ENCODE measurements around the gene SSBP3. TPM values are rescaled to one million over a fixed set of nuclear protein-coding genes. Genes with fewer than 3 reads are reported as not detected.
A peak's percentile ranks its signal among the peaks of the same experiment; 100 is the strongest.
"Not testable (repeated sequence)": the region's sequence is repeated elsewhere in the genome, so short reads cannot be mapped to it uniquely, and the experiment has no call there.

SSBP3 gene
- polyA plus RNA-seq, 10 donors: 44.8 to 68.1 (median 51.2) TPM

DNA sequence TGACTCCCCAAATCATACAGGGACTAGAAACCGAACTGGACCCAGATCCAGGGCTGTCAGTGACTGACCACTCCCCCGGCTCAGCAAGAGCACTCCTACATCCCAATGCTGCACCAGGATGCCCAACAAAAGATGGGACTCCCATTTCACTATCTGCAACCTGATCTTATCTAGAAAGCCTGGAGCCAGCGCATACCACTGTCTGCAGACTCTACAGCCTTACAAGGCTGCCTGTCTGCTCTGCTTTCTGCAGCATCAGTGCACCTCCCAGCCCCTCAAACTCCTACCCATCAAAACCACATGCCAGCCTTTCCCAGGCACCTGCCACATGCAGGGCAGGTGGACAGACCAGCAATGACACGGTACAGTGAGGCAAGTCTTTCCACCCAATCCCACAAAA lies 52.2 kb downstream of the SSBP3 start:
- DNase-seq: no peak

DNA sequence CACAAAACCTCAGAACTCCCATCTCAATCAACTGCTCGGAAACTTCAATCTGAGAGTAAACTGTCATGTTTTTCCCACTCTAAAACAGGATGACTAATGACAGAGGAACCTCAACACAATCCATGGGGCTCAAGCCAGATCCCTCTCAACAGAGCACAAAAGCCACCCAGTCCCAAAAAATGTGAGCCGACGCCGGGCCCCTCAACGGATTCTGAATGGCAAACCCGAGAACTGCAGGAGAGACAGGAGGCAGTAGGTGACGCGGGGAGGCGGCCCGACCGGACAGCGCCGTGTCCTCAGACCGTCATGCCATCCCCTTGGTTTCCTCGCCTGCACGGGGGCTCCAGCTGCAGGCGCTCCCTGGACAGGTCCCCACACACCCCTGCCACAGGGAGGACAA lies 53.4 kb downstream of the SSBP3 start:
- no peak for DNase-seq

DNA sequence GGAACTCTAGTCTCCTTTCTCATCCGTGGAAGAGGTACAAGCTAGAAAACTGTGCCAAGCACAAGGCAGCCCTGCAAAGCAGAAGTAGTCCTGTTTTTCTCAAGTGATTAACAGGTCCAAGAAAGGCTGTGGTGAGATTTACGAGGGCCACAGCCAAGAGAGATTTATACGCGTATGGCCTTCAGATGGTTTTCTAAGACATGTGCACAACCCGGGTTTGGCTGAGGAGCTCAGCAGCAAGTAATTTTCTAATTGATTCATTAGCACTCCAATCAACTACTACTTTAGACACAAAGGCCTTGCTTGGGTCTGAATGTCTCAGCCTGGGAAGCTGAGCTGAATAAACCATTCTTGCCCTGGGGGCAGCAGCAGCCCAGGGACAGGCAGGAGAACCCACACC lies 55.8 kb downstream of the SSBP3 start:
- DNase-seq: no peak

DNA sequence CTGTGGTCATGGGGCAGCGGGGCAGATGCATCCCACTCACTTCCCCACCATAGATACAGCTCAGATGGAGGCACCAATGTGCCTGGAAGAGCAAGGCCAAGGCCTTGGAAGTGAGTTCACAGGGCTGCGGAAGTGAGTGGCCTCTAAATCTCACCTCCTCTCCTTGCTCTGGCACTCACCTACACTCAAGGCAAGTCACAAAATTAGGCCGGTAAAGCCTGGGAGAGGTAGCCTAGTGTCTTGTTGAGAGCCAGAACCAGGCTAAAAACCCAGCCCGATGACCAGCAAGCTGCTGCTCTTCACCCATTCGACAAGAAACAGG lies 57.5 kb downstream of the SSBP3 start:
- DNase-seq: no peak

DNA sequence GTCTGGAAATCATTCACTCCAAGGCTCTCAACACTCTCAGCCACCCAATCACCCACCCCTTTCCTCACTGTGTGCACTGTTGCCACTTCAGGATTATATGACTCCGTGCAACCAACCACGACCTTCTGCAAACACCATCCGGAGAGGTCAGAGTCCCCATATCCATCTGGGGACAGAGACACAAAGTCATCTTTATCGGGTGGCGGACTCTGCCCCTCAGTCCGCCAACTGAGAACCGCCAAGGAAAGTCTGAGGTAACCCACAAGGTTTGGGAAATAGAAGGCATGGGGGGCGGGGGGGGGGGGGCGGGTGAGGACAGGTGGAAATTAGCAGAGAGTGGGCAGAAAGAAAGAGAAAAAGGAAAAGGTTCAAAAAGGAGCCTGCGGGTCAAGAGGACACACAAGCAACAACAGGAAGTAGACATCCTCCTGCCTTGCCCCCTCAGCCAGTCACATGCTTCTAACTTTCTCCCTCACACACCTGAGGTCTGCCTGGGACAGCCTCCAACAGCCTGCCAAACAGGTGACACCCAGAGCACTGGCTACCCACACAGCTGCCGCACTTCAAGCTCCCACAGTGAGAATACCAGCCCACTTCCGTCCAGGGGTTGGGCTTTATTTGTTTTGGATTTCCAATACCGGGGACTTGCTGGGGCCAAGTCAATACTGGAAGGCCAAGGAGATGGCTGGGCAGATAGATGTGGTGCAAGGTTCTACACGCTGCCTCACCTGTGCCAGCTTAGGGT lies 58.1 kb downstream of the SSBP3 start:
- DNase-seq: no peak

- DNase-seq: no peak
These were observed 58.8 kb downstream of the SSBP3 start for GRCh38 chr1:54347261-54347954.

GRCh38 chr1:54345548-54345947 lies 60.6 kb downstream of the SSBP3 start:
- DNase-seq: not testable (repeated sequence)

GRCh38 chr1:54345116-54345515 lies 61.1 kb downstream of the SSBP3 start:
- no peak for DNase-seq

DNA sequence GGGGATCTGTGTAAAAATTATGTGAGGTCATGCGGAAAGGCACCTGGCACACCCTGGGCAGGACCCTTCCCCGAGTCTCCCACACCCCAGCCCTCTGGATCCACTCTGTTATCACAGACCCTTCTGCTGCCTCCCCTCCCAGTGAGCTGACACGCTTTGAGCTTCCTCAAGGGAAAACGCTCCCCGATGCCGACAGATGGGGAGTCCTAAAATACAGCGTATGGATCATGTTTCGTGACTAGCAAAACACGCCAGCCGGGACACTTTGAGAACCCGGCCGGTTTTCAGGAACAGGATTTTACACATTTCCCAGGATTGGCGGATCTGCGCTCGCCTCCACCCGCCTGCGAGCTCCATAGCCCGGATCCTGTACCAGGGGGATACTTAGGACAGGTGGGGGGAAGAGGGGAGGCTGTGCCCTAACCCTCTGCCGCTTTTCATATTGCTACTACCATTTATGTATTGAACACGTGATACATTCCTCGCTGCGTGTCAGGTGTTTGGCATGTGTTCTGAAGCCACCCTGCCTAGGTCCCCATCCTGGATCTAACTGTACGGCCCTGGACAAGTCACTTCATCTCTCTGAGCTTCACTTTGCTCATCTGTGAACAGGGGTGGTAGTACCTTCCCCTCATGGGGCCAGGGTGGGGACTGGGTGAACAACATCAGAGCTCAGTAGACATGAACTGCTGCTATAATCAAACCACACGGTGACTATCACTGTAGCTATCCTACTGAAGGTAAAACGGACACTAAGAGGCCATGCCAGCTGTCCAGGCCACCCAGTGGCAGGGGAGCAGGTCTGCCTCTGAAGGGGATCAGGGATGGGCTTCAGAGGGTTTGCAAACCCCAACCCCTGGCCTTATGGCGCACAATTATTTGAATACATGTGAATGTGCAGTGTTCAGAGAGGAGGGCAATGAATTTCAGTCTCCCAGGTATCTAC lies 63.2 kb downstream of the SSBP3 start:
- DNase-seq: peak in 1 of 3 donors; percentile 77

DNA sequence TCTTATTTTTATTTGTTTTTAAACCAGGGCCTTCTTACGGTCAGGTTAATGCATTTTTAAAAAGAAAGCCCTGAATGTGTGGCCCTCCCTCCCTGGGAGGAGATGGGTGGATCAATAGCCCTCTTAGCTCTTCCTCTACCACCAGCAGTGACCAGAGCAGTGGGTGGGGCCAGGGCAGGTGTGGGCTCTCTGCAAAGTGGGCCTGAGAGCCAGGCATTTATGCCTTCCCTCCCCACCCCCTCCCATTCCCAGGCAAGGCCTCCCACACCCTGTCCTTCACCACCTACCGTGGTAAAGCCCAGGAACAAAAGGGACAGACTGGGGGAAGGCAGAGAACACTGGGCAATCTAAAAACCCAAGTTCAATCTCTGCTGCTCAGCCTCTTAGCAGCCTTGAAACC lies 63.9 kb downstream of the SSBP3 start:
- no peak for DNase-seq

- DNase-seq: no peak
These were observed 64.4 kb downstream of the SSBP3 start for GRCh38 chr1:54341763-54342162.

DNA sequence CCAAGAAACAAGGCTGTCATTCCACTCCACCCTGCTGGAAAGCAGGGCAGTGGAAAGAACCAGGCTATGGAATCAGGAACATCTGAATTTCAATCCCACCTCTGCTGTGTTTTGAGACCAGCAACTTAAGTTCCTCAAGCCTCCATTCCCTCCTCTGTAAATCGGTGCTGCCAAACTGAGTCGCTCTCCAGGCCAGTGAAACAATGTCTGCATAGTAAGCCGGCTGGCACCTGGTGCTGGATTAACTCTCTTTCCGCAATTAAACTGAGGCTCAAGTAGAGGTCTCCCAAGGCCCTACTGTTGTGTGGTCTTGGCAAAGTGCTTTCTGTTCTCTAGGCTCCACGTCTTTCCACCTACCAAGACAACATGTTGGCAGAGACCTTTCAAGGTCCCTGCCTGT lies 65.3 kb downstream of the SSBP3 start:
- DNase-seq: peak in 1 of 3 donors; percentile 39

DNA sequence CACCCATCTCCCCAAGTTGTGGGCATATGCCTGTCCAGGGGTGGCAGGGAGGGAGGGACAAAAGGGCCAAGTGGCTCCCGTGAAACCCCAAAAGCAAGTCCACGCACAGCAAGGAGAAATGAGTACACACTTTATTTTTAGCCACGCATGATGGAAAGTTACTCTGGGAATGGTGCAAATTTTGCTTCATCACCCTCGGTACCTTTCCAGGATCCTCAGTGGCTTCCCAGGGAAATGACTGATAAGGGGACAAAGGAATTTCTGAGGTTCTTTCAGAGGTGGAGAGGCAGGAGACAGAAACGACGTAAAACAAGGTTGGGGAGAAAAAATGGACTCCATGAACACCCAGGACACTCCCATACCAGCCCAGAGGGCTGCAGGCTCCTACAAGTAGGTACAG lies 65.8 kb downstream of the SSBP3 start:
- DNase-seq: no peak

GRCh38 chr1:54339126-54339525 lies 67.1 kb downstream of the SSBP3 start:
- DNase-seq: no peak

DNA sequence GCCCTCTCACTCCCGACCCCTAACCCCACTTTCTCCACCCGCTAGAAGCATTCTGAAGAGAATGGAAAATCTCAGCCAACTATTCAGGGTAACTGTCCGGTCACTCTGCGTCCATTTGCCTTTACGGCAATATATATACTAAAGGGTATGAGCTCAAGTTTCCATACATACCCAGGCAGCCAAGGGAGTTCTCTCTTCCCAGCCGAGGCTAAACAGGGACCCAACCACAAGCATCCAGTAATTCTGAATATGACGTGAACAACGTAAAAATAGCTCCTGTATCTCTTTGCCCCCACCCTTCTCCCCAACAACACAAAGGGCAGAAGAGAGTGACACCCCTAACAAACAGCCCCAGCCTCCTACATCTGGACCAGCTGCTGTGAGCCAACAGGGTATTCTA lies 67.7 kb downstream of the SSBP3 start:
- peak in 1 of 3 donors; percentile 54 for DNase-seq

DNA sequence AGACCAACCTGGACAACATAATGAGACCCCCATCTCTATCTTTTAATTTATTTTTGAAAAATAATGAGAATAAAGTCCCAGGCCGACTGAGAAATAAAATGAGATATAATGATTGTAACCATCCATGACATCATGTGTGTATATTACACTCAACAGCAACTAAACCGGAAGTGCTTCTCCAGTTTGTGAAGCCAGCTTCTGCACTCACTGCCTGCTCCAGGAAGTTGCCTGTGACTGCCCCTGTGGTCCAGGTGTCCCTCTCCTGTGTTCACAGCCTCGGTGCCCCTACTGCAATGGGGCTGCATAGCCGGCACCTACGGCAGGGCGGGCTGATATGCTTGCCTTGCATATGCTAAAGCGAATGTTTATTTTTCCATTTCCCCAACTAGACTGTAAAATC lies 68.3 kb downstream of the SSBP3 start:
- peak in 1 of 3 donors; percentile 45 for DNase-seq

DNA sequence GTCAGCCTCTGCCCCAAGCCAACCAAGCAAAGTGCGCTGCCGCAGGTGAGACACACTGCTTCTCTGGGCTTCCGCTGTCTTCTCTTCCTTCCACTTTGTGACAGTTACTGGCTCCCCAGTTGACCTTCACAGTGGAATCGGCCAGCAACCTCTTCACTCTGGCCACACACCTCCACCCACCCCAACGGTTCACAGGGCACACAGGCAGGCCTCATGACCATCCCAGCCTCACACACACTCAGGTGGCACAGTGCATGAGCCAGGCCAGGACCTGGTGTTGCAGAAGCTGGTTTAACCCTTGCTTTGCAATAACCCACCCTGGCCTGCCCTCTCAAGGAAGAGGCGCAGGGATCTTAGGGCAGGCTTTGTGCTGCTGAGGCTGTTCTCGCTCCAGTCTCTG lies 69.2 kb downstream of the SSBP3 start:
- no peak for DNase-seq

GRCh38 chr1:54336116-54336515 lies 70.1 kb downstream of the SSBP3 start:
- no peak for DNase-seq

DNA sequence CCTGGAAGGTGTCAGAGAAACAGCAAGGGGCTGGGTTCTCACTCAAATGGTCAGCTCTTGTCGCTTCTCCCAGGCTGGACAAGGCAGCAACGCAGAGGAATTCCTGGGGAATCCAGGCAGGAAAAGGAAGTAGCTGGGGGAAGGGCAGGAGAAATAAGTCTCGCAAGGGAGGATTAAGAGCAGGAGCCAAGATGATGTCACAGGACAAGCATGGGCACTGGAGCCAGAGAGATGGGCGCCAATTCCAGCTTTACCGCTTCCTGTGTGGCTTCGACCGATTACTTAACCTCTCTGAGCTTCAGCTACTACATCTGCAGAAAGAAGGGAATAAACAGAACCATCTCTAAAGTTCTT lies 70.5 kb downstream of the SSBP3 start:
- peak; percentile 82 to 92 (median 92) for DNase-seq

GRCh38 chr1:54335011-54335754 lies 71.0 kb downstream of the SSBP3 start:
- DNase-seq: peak in 2 of 3 donors; percentile 66 to 88

GRCh38 chr1:54332781-54333585 lies 73.2 kb downstream of the SSBP3 start:
- peak in 1 of 3 donors; percentile 64 for DNase-seq

All from muscle of back (tissue), 11 donors.